Activated CD4-positive, alpha-beta T cell treated with anti-CD3 and anti-CD28 coated beads, Interleukin-2, amount 10 ng/mL, durations not matched to agents 24 days and 14 days (primary cell): ENCODE data around the gene SNX17. TPM values are rescaled to one million over a fixed set of nuclear protein-coding genes. Genes with fewer than 3 reads are reported as not detected.

ENCODE experiments used
- DNase-seq: peaks from one replicate; pipeline ENCODE4 v3.0.0; 2022
- H3K27ac Mint-ChIP-seq: one replicate; pipeline ENCODE4 v1.8.0; 2022; ENCODE audit warnings: mild to moderate bottlenecking, mixed read lengths
- H3K27me3 Mint-ChIP-seq: one replicate; pipeline ENCODE4 v1.8.0; 2022; ENCODE audit warnings: mixed read lengths
- H3K36me3 Mint-ChIP-seq: one replicate; pipeline ENCODE4 v1.8.0; 2022; ENCODE audit warnings: low read depth, mild to moderate bottlenecking, mixed read lengths
- H3K4me1 Mint-ChIP-seq: one replicate; pipeline ENCODE4 v1.8.0; 2021; ENCODE audit warnings: mixed read lengths
- H3K4me3 Mint-ChIP-seq: one replicate; pipeline ENCODE4 v1.8.0; 2022; ENCODE audit warnings: mild to moderate bottlenecking, moderate library complexity, mixed read lengths
- H3K9me3 Mint-ChIP-seq: one replicate; pipeline ENCODE4 v1.8.0; 2021; ENCODE audit warnings: mixed read lengths
- intact Hi-C: fragments of 100-400 bp; cut with micrococcal nuclease; formaldehyde crosslinking; loops from one replicate; pipeline ENCODE4 v1.15.1; 2023
- total RNA-seq: library from RNA; stranded (reverse); gene quantifications from 2 replicates; pipeline ENCODE4 v1.2.3, GENCODE V29; 2022

SNX17 gene, protein sequence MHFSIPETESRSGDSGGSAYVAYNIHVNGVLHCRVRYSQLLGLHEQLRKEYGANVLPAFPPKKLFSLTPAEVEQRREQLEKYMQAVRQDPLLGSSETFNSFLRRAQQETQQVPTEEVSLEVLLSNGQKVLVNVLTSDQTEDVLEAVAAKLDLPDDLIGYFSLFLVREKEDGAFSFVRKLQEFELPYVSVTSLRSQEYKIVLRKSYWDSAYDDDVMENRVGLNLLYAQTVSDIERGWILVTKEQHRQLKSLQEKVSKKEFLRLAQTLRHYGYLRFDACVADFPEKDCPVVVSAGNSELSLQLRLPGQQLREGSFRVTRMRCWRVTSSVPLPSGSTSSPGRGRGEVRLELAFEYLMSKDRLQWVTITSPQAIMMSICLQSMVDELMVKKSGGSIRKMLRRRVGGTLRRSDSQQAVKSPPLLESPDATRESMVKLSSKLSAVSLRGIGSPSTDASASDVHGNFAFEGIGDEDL
- 120 and 128 TPM in 2 replicates for total RNA-seq

- H3K36me3 Mint-ChIP-seq, result peaks cover 64% of the 10 kb centered on the region
These were observed at the start of gene SNX17, which contains the start of gene EIF2B4 for GRCh38 chr2:27370026-27370815. TSS of gene SNX17 (plus strand) at chr2:27370616. CDS start at chr2:27370744, 128 bp downstream. TSS of gene EIF2B4 (minus strand) at chr2:27370338. CDS start at chr2:27370314, 24 bp downstream.

DNA sequence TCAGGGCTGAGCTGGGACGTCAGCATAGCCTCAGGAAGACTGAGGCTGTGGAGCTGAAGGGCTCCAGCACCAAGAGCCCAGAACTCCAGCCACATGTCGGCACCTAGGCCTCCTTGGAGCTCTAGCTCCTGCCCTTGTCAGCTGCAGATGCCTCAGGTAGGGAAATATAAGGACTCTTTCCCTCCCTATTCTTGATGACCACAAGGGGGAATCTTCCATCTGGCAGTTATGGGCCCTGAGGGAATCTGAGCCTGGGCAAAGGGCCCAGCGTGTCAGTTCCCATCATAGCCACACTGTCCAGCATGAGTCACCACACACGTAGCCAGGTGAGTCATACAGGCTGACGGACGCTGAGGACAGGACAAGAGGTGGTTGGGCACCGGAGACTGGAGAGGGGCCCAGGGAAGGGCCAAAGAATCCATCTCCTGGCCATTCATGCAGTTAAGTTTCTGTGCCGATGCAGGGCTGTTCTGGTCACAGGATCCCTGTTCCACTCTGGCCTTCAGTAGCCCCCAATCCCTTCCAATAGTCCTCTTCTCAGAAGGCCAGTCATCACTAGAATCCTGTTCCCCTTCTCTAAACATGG, 49.4 kb upstream of the SNX17 start:
- H3K9me3 Mint-ChIP-seq, result no peaks in the 10 kb centered on the region
- H3K36me3 Mint-ChIP-seq, result peaks cover 17% of the 10 kb centered on the region
- intact Hi-C loops, result loop anchor here (5.0 kb wide), 1 partner anchor 104 kb away; the partner anchor contains the start of gene CAD
- H3K27ac Mint-ChIP-seq, result no peak overlapping the region
- H3K27me3 Mint-ChIP-seq, result no peaks in the 10 kb centered on the region
- no peak overlapping the region for H3K4me3 Mint-ChIP-seq
- no peak for DNase-seq
- peaks cover 15% of the 10 kb centered on the region for H3K4me1 Mint-ChIP-seq

More at GRCh38 chr2:27370026-27370815, at the start of gene SNX17, which contains the start of gene EIF2B4:
- peak within 1 kb of the TSS; percentile 86 for H3K4me3 Mint-ChIP-seq
- peak; percentile 100 for DNase-seq
- peaks cover 34% of the 10 kb centered on the region for H3K4me1 Mint-ChIP-seq
- intact Hi-C loops, result loop anchor here (1.0 to 5.0 kb wide), 9 partner anchors 10 to 292 kb away; partner anchors contain the start of genes CCDC121, GPN1, GTF3C2 and IFT172
- H3K27me3 Mint-ChIP-seq, result no peaks in the 10 kb centered on the region
- peak within 1 kb of the TSS; percentile 98 for H3K27ac Mint-ChIP-seq
- no peaks in the 10 kb centered on the region for H3K9me3 Mint-ChIP-seq

DNA sequence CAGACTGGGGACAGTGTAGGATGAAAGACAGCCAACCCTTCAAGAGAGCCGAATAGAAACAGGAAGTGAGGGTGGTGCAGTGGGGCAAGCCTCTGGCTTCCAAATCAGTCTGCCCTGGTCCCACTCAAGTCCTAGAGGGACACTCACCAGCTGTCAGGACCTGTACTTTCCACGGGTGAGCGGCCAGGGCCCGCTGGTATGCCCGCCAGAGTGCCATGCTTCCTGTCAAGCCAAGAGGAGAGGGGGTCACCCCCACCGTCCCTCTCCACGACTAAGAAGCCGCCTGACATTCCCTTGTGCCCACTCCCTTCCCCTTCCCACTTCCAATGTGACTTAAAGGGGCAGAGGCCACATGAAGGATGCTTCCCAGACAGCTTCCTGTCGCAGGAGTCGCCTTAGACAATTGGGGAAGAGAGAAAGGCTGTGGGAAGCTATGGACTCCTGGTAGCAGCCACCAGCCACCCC, 48.1 kb upstream of the SNX17 start:
- Mint-ChIP-seq H3K27ac (peak overlapping the region; percentile 98), H3K4me1 (peaks cover 15% of the 10 kb centered on the region), H3K9me3 (no peaks in the 10 kb centered on the region), H3K36me3 (peaks cover 26% of the 10 kb centered on the region), H3K4me3 (peak overlapping the region; percentile 99), H3K27me3 (no peaks in the 10 kb centered on the region)
- intact Hi-C loops, result loop anchor here (2.0 to 5.0 kb wide), 2 partner anchors 34 to 105 kb away; partner anchors contain the start of genes CAD and GTF3C2
- peak; percentile 74 for DNase-seq

DNA sequence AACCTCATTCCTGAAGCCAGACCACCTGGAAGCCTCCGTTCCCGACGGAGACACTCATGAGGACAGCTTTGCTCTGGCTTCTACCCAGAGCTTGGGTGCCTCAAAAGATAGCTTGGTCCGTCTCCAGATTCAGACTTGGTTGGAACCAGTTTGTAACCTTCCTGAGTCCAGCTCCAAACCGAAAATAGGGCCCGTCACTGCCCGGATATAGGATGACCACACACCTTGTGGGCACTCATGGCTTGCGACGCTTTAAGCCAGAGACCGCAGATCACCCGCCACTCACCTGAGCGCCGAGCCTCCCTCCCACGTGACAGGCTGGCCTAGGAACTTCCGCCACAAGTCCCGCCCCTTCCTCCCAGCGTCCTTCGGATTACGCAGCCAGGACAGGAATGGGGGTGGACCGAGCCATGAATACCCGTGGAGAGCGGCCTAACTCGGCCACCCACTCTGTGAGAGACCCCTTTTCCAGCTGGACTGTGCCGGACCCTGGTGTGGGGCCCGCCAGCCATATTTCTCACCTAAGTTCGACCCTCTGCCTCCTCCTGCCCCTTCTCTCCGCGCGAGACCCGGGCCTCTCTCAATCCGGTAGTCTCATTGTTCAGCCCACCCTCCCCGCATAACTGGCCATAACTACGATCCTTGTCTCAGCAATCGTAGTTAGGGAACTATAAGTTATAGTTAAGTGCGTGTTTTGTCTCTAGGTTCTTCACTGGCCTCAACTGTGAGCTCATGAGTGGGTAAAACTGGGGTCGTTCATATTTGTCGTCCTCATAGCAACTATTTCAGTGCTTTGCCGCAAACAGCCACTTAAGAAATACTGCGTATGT, 47.4 kb upstream of the SNX17 start, which contains the start of gene MPV17:
MPV17 (minus strand) TSS at position 332 of the 830 bp plus-strand sequence. CDS start 580 bp downstream, outside the sequence.
- intact Hi-C loops, result loop anchor here (1.0 to 5.0 kb wide), 3 partner anchors 34 to 106 kb away; partner anchors contain the start of genes CAD, EIF2B4, GTF3C2 and SNX17
- peak within 1 kb of the TSS; percentile 99 for H3K4me3 Mint-ChIP-seq
- DNase-seq, result peak; percentile 96
- no peaks in the 10 kb centered on the region for H3K27me3 Mint-ChIP-seq
- H3K27ac Mint-ChIP-seq, result peak within 1 kb of the TSS; percentile 98
- no peaks in the 10 kb centered on the region for H3K9me3 Mint-ChIP-seq
- peaks cover 27% of the 10 kb centered on the region for H3K36me3 Mint-ChIP-seq
- H3K4me1 Mint-ChIP-seq, result peaks cover 15% of the 10 kb centered on the region

DNA sequence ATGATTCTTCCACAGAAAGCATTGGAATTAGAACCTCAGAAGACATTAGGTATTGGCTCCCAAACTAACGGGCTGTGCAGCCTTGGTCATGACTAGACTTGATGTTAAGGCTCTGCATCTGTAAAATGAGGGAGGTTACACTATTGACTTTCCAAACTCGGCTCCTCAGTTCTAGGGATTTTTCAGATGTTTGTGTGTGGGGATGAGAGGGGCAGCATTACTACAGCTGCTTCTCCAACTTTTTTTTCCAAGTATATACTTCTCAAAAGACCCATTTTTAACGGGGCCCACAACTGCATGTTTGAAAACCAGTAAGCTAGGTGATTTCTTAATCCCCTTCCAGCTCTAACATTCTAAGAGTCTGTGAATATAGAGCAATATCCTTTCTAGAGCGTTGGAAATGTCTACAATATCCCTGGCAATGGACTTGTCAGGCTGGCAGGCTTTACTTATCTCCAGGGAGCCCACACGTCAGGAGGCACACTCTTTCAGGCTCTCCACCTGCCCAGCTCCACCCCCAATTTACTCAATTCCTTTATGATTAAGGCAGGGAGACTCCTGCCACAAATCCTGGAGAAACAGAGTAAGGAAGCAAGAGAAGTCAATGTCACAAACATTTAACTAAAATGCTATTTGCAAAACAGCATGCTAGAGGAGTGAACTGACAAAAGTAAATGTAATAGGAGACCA, 46.7 kb upstream of the SNX17 start:
- intact Hi-C loops, result loop anchor here (1.0 to 5.0 kb wide), 3 partner anchors 33 to 106 kb away; partner anchors contain the start of genes CAD, EIF2B4, GTF3C2 and SNX17
- peaks cover 35% of the 10 kb centered on the region for H3K36me3 Mint-ChIP-seq
- peaks cover 15% of the 10 kb centered on the region for H3K4me1 Mint-ChIP-seq
- no peak for DNase-seq
- H3K9me3 Mint-ChIP-seq, result no peaks in the 10 kb centered on the region
- H3K27me3 Mint-ChIP-seq, result no peaks in the 10 kb centered on the region
- H3K4me3 Mint-ChIP-seq, result peak overlapping the region; percentile 99
- H3K27ac Mint-ChIP-seq, result peak overlapping the region; percentile 98

- DNase-seq, result no peak
- peak overlapping the region; percentile 15 for H3K4me3 Mint-ChIP-seq
- H3K9me3 Mint-ChIP-seq, result no peaks in the 10 kb centered on the region
- peaks cover 42% of the 10 kb centered on the region for H3K36me3 Mint-ChIP-seq
- intact Hi-C loops, result loop anchor here (5.0 kb wide), 1 partner anchor 107 kb away; the partner anchor contains the start of gene CAD
- peak overlapping the region; percentile 1 for H3K27ac Mint-ChIP-seq
- H3K27me3 Mint-ChIP-seq, result no peaks in the 10 kb centered on the region
- H3K4me1 Mint-ChIP-seq, result peaks cover 15% of the 10 kb centered on the region
These were observed 45.7 kb upstream of the SNX17 start for GRCh38 chr2:27324720-27325119.

DNA sequence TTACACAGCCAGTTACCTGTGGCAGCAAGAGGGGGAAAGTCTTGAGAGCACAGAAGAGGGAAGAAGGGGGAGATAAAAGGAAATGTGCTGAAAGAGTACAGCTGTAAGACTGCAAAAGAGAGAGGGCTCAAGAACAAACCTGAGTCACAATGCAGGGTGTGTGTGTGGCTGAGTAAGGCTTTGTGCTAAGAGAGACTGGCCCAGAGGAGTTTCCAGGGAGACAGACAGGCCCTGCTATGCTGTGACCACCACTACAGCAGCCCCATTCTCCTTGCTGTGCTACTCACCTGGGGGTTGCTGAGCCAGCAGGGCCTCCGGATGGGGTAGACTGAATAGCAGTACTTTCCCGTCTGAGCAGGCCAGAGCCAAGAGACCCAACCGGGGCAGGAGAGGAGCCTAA, 35.1 kb upstream of the SNX17 start:
- peaks cover 46% of the 10 kb centered on the region for H3K36me3 Mint-ChIP-seq
- H3K27ac Mint-ChIP-seq, result peak overlapping the region; percentile 46
- no peaks in the 10 kb centered on the region for H3K27me3 Mint-ChIP-seq
- intact Hi-C loops, result no loop called here
- H3K4me1 Mint-ChIP-seq, result no peaks in the 10 kb centered on the region
- no peaks in the 10 kb centered on the region for H3K9me3 Mint-ChIP-seq
- no peak for DNase-seq
- H3K4me3 Mint-ChIP-seq, result no peak overlapping the region

DNA sequence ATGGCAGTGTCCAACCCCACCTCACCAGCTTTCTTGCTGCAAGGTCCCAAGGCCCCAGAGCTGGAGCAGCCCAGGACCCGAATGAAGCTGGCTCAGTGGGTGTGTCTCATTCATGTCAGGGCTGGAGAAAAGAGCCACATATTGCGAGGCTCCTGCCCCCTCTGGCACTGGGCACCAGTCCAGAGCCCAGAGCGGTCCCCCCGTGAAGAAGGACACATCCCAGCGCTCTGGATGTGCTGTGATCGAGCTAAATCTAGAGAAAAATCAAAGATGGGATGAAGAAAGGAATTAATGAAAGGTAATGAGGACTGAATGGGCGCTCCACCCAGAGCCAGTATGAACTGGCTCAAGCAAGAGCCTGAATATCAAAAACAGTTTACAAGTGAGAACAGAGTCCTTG, 34.2 kb upstream of the SNX17 start:
- H3K27me3 Mint-ChIP-seq, result no peaks in the 10 kb centered on the region
- H3K36me3 Mint-ChIP-seq, result peaks cover 46% of the 10 kb centered on the region
- intact Hi-C loops, result no loop called here
- no peak overlapping the region for H3K27ac Mint-ChIP-seq
- H3K4me1 Mint-ChIP-seq, result no peaks in the 10 kb centered on the region
- no peaks in the 10 kb centered on the region for H3K9me3 Mint-ChIP-seq
- no peak overlapping the region for H3K4me3 Mint-ChIP-seq
- no peak for DNase-seq

- Mint-ChIP-seq H3K4me1 (peaks cover 18% of the 10 kb centered on the region), H3K4me3 (no peak overlapping the region), H3K36me3 (peaks cover 34% of the 10 kb centered on the region), H3K9me3 (no peaks in the 10 kb centered on the region), H3K27me3 (no peaks in the 10 kb centered on the region), H3K27ac (no peak overlapping the region)
- intact Hi-C loops, result no loop called here
- no peak for DNase-seq
These were observed 22.8 kb upstream of the SNX17 start for GRCh38 chr2:27347641-27348040.

- Mint-ChIP-seq H3K9me3 (no peaks in the 10 kb centered on the region), H3K27me3 (no peaks in the 10 kb centered on the region), H3K27ac (no peak overlapping the region), H3K4me3 (no peak overlapping the region), H3K36me3 (peaks cover 27% of the 10 kb centered on the region), H3K4me1 (peaks cover 29% of the 10 kb centered on the region)
- no peak for DNase-seq
- intact Hi-C loops, result no loop called here
These were observed 20.2 kb upstream of the SNX17 start for GRCh38 chr2:27350106-27350693.

GRCh38 chr2:27351802-27352598, 18.4 kb upstream of the SNX17 start:
- Mint-ChIP-seq H3K36me3 (peaks cover 25% of the 10 kb centered on the region), H3K9me3 (no peaks in the 10 kb centered on the region), H3K4me1 (peaks cover 39% of the 10 kb centered on the region), H3K27me3 (peaks cover 2% of the 10 kb centered on the region), H3K27ac (peak overlapping the region; percentile 3), H3K4me3 (peak overlapping the region; percentile 26)
- no peak for DNase-seq
- intact Hi-C loops, result no loop called here
